K562 (cell line): ENCODE data around the gene FADS1. TPM values are rescaled to one million over a fixed set of nuclear protein-coding genes. Genes with fewer than 3 reads are reported as not detected.

ENCODE experiments used
- BCL6 ChIP-seq: fragments of 250-450 bp; sonication (Bioruptor Pico); IDR thresholded peaks from 2 replicates; pipeline ENCODE4 v1.4.0; 2020
- EP300 ChIP-seq: IDR thresholded peaks from 2 replicates; pipeline ENCODE4 v1.6.1; 2012; ENCODE audit warnings: low read length, improper control_type of control experiment
- HEY1 ChIP-seq: fragments of 250-450 bp; sonication (Bioruptor Pico); IDR thresholded peaks from 2 replicates; pipeline ENCODE4 v1.5.0; 2020; ENCODE audit warnings: mild to moderate bottlenecking, moderate library complexity, borderline replicate concordance
- KAT8 ChIP-seq: fragments of 450-650 bp; IDR thresholded peaks from 2 replicates; pipeline ENCODE4 v1.6.1; 2016; ENCODE audit warnings: low read depth, mild to moderate bottlenecking
- NEUROD1 ChIP-seq: fragments of 150-350 bp; IDR thresholded peaks from 2 replicates; pipeline ENCODE4 v1.6.1; 2014; ENCODE audit warnings: borderline replicate concordance, low read length, low read depth; ENCODE audit not compliant: partially characterized antibody
- NR1H2 ChIP-seq: sonication (generic); formaldehyde crosslinking; IDR thresholded peaks from 2 replicates; pipeline ENCODE4 v1.4.0; 2020; ENCODE audit warnings: mild to moderate bottlenecking, missing genetic modification reagents
- PPARD ChIP-seq: fragments of 250-450 bp; sonication (Bioruptor Pico); IDR thresholded peaks from 2 replicates; pipeline ENCODE4 v1.8.0; 2022; ENCODE audit warnings: inconsistent platforms, mild to moderate bottlenecking, moderate library complexity
- SIX5 ChIP-seq, 2 experiments: IDR thresholded peaks; 2 replicates each; pipeline ENCODE4 v1.6.1; 2011; ENCODE audit warnings: low read length in 2 of 2, borderline replicate concordance in 1 of 2, low read depth in 1 of 2, mild to moderate bottlenecking in 1 of 2, moderate library complexity in 1 of 2; ENCODE audit not compliant: insufficient read depth in 1 of 2
- ZNF431 ChIP-seq: sonication (generic); formaldehyde crosslinking; IDR thresholded peaks from 2 replicates; pipeline ENCODE4 v1.8.0; 2022; ENCODE audit warnings: mild to moderate bottlenecking, missing genetic modification reagents
- polyA plus RNA-seq, 8 experiments: library from polyadenylated mRNA; depleted of rRNA in 4 of 8; stranded (reverse) in 5 of 8; unstranded in 3 of 8; fragments of >200 nt; fragmentation: Nextera tagmentation in 2 of 8; fragmentation: Illumina TruSeq in 1 of 8; extraction: Ambion mirVana in 2 of 8; extraction: Trizol in 1 of 8; gene quantifications; 2 replicates each; pipeline versions ENCODE4 v1.2.1 to v1.2.3, GENCODE V29; 2011 to 2014; ENCODE audit warnings: inconsistent platforms in 1 of 8, missing spikeins in 1 of 8
- total RNA-seq, 7 experiments: library from RNA; depleted of rRNA in 6 of 7; stranded (reverse); fragments of >200 nt in 6 of 7; fragmentation: Illumina TruSeq in 2 of 7; extraction: Trizol in 2 of 7; gene quantifications; 2 replicates each; pipeline versions ENCODE4 v1.2.1 to v1.2.3, GENCODE V29; 2011 to 2021; ENCODE audit warnings: low replicate concordance in 1 of 7
- TF ChIP-seq, protein P1 (sequence below), 2 experiments: fragments of 450-650 bp; formaldehyde crosslinking in 1 of 2; IDR thresholded peaks; 2 replicates each; pipeline versions ENCODE4 v1.4.0 to v1.6.1; 2014 to 2020; ENCODE audit warnings: mild to moderate bottlenecking in 2 of 2, borderline replicate concordance in 1 of 2, low read depth in 1 of 2
- TF ChIP-seq, protein P2 (sequence below): fragments of 450-650 bp; formaldehyde crosslinking; IDR thresholded peaks from 2 replicates; pipeline ENCODE4 v1.4.0; 2022; ENCODE audit warnings: missing genetic modification characterization
- TF ChIP-seq, protein P3 (sequence below): sonication (generic); formaldehyde crosslinking; IDR thresholded peaks from 2 replicates; pipeline ENCODE4 v1.8.0; 2022; ENCODE audit warnings: mild to moderate bottlenecking, missing genetic modification reagents, borderline replicate concordance
- TF ChIP-seq, protein P4 (sequence below): fragments of 450-650 bp; formaldehyde crosslinking; conservative IDR thresholded peaks from 2 replicates; pipeline ENCODE4 v1.4.0; 2022; ENCODE audit warnings: mild to moderate bottlenecking, missing genetic modification characterization

FADS1 gene
- total and polyA plus RNA-seq, 9 of the 15 experiments (the other 6 are each of a cell fraction or from before 2014, with no cell fraction given), result 110 to 864 (median 364) TPM

DNA sequence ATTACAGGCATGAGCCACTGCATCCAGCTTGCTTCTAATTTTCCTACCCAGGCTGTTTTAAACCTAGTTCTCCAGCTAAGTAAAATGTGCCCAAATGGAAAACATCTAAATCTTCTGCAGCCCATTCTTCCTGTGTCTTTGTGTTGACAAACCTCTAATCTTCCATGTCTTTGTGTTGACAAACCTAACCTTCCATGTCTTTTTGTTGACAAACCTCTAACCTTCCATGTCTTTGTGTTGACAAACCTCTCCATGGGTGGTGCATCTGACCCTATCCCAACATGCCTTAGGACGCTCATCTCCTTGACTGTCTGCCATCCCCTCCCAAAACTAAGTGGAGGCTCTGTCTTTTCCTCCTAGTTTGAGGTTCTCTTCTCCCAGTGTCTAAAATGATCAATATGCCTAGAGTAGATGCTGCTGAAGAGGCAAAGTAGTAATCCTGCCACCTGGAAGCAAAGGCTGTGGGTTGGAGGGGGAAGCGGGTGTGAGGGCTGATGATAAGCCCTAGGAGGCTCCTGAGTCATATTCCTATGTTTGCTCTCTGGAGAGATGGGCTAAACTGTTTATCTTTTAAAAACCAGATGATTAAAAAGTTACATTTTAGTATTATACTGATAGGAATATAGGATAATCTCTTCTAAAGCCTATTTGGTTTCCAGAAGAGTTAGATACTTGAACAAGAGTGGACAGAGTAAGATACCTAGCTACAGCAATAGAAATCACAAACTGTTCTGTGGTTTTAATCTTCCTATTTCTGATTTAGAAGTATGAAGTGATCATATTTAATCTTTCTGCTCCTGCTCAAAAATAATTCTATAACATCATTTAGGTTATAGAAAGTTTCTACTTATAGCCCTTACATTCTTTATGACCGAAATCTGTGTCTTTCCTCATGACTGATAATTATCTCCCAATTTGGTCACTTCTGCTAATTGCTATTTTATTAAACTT lies 16.2 kb downstream of the FADS1 start (continued):
- TF ChIP-seq, protein P1, sequence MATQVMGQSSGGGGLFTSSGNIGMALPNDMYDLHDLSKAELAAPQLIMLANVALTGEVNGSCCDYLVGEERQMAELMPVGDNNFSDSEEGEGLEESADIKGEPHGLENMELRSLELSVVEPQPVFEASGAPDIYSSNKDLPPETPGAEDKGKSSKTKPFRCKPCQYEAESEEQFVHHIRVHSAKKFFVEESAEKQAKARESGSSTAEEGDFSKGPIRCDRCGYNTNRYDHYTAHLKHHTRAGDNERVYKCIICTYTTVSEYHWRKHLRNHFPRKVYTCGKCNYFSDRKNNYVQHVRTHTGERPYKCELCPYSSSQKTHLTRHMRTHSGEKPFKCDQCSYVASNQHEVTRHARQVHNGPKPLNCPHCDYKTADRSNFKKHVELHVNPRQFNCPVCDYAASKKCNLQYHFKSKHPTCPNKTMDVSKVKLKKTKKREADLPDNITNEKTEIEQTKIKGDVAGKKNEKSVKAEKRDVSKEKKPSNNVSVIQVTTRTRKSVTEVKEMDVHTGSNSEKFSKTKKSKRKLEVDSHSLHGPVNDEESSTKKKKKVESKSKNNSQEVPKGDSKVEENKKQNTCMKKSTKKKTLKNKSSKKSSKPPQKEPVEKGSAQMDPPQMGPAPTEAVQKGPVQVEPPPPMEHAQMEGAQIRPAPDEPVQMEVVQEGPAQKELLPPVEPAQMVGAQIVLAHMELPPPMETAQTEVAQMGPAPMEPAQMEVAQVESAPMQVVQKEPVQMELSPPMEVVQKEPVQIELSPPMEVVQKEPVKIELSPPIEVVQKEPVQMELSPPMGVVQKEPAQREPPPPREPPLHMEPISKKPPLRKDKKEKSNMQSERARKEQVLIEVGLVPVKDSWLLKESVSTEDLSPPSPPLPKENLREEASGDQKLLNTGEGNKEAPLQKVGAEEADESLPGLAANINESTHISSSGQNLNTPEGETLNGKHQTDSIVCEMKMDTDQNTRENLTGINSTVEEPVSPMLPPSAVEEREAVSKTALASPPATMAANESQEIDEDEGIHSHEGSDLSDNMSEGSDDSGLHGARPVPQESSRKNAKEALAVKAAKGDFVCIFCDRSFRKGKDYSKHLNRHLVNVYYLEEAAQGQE (IDR thresholded peaks at IDR 0.05; ENCODE audit: borderline replicate concordance), result peak; percentile 19; the same call in 1 of the 2 replicates
- TF ChIP-seq, protein P1 (CRISPR knock-in tag; IDR thresholded peaks at IDR 0.05; ENCODE audit: low read depth), result no peak
- TF ChIP-seq PPARD (CRISPR knock-in tag) (no peak), NR1H2 (no peak), HEY1 (CRISPR knock-in tag) (no peak), NEUROD1 (peak; percentile 84), SIX5 (IDR thresholded peaks at IDR 0.05; ENCODE audit: borderline replicate concordance in 1 of 2, insufficient read depth in 1 of 2, low read depth in 1 of 2, low read length in 2 of 2) (no peak), EP300 (peak; percentile 90), ZNF431 (CRISPR knock-in tag) (no peak), BCL6 (no peak), KAT8 (no peak)
- TF ChIP-seq, protein P2, sequence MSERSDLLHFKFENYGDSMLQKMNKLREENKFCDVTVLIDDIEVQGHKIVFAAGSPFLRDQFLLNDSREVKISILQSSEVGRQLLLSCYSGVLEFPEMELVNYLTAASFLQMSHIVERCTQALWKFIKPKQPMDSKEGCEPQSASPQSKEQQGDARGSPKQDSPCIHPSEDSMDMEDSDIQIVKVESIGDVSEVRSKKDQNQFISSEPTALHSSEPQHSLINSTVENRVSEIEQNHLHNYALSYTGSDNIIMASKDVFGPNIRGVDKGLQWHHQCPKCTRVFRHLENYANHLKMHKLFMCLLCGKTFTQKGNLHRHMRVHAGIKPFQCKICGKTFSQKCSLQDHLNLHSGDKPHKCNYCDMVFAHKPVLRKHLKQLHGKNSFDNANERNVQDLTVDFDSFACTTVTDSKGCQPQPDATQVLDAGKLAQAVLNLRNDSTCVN (CRISPR knock-in tag), result no peak
- TF ChIP-seq, protein P3, sequence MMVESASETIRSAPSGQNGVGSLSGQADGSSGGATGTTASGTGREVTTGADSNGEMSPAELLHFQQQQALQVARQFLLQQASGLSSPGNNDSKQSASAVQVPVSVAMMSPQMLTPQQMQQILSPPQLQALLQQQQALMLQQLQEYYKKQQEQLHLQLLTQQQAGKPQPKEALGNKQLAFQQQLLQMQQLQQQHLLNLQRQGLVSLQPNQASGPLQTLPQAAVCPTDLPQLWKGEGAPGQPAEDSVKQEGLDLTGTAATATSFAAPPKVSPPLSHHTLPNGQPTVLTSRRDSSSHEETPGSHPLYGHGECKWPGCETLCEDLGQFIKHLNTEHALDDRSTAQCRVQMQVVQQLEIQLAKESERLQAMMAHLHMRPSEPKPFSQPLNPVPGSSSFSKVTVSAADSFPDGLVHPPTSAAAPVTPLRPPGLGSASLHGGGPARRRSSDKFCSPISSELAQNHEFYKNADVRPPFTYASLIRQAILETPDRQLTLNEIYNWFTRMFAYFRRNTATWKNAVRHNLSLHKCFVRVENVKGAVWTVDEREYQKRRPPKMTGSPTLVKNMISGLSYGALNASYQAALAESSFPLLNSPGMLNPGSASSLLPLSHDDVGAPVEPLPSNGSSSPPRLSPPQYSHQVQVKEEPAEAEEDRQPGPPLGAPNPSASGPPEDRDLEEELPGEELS (CRISPR knock-in tag), result 0 out of 2 replicates have a peak, but pooled peaks have one; percentile 24
- TF ChIP-seq, protein P4, sequence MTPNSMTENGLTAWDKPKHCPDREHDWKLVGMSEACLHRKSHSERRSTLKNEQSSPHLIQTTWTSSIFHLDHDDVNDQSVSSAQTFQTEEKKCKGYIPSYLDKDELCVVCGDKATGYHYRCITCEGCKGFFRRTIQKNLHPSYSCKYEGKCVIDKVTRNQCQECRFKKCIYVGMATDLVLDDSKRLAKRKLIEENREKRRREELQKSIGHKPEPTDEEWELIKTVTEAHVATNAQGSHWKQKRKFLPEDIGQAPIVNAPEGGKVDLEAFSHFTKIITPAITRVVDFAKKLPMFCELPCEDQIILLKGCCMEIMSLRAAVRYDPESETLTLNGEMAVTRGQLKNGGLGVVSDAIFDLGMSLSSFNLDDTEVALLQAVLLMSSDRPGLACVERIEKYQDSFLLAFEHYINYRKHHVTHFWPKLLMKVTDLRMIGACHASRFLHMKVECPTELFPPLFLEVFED (CRISPR knock-in tag), result no peak
